GM12891 (cell line): Measurements from ENCODE around the gene PROSER2.

Experiments used
- POLR2A ChIP-seq: IDR thresholded peaks from 2 replicates; pipeline ENCODE4 v1.6.1; 2011; ENCODE audit warnings: low read depth, low read length, control low read depth
- POLR2AphosphoS5 ChIP-seq: IDR thresholded peaks from 2 replicates; pipeline ENCODE4 v1.6.1; 2011; ENCODE audit warnings: low read depth, low read length, control low read depth
- SPI1 ChIP-seq: IDR thresholded peaks from 2 replicates; pipeline ENCODE4 v1.6.1; 2011; ENCODE audit warnings: low read depth, low read length, control low read depth
- TAF1 ChIP-seq: IDR thresholded peaks from 2 replicates; pipeline ENCODE4 v1.6.1; 2011; ENCODE audit warnings: low read depth, low read length, control low read depth

DNA sequence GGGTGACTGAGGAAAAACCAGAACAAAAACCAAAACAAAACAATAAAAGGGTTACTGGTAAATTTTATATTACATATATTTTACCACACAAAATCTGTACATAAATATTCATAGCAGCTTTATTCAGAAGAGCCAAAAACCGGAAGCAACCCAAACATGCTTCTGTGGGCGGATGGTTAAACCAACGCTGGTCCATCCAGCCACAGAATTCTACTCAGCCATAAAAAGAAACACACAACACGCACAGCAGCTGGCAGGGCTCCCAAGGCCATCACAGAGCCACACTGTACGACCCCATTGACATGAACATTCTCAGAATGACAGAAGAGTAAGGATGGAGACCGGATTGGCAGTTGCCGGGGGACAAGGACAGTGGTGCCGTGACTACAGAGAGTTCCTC lies 83.6 kb downstream of the PROSER2 start:
- TF ChIP-seq POLR2A (no peak), POLR2AphosphoS5 (no peak), TAF1 (no peak), SPI1 (no peak)
